A549 (cell line): ENCODE results near the gene C6. TPM values are rescaled to one million over a fixed set of nuclear protein-coding genes. Genes with fewer than 3 reads are reported as not detected.

Source experiments
- ATAC-seq, 2 experiments: fragments of 200-7000 bp in 1 of 2; fragments of >200 bp in 1 of 2; cut with Nextera tagmentation in 1 of 2; cut with Tn5 transposase in 1 of 2; 3 replicates each; pipeline versions ENCODE4 v1.8.0 to v1.9.1; 2018 to 2020; ENCODE audit warnings: mild to moderate bottlenecking in 1 of 2, moderate library complexity in 1 of 2
- CTCF ChIA-PET: fragments of 300-600 bp; sonication (Branson Sonifier 250); formaldehyde crosslinking; extraction: SDS; loops from one replicate; lab custom pipeline; 2021; ENCODE audit warnings: antibody characterized with exemption, inconsistent platforms; lab: Yijun Ruan, JAX
- POLR2A ChIA-PET: fragments of 350-600 bp; formaldehyde crosslinking; extraction: SDS; loops from one replicate; lab custom pipeline; 2021; ENCODE audit warnings: antibody characterized with exemption, inconsistent platforms; lab: Yijun Ruan, JAX
- DNase-seq, 2 experiments: peaks; one replicate each; pipeline versions ENCODE4 v3.0.0 to v3.0.0-alpha.2; 2011 to 2016; ENCODE audit warnings: low read depth in 1 of 2, low spot score in 1 of 2
- FAIRE-seq: peaks from 2 replicates; lab custom pipeline; 2011; peaks lifted over from hg19 to GRCh38; lab: Jason Lieb, UNC
- H3K27ac ChIP-seq, 2 experiments: fragments of >200 bp; sonication (Bioruptor Twin); formaldehyde crosslinking; 3 replicates each; pipeline ENCODE4 v1.5.1; 2016 to 2017
- H3K4me1 ChIP-seq: fragments of >200 bp; sonication (Bioruptor Twin); formaldehyde crosslinking; 3 replicates; pipeline ENCODE4 v1.6.1; 2016
- H3K4me2 ChIP-seq: fragments of >200 bp; sonication (Bioruptor Twin); formaldehyde crosslinking; 3 replicates; pipeline ENCODE4 v1.6.1; 2016
- H3K4me3 ChIP-seq: fragments of >200 bp; sonication (Bioruptor Twin); formaldehyde crosslinking; 3 replicates; pipeline ENCODE4 v1.5.1; 2016
- H3K9me3 ChIP-seq: fragments of >200 bp; sonication (Bioruptor Twin); formaldehyde crosslinking; 3 replicates; pipeline ENCODE4 v1.6.1; 2016
- BCL3 ChIP-seq: fragments of >200 bp; sonication (Bioruptor Twin); formaldehyde crosslinking; IDR thresholded peaks from 3 replicates; pipeline ENCODE4 v1.6.1; 2016
- CBX8 ChIP-seq: fragments of 200-600 bp; sonication (generic); IDR thresholded peaks from 2 replicates; pipeline ENCODE4 v1.6.1; 2016
- CHD2 ChIP-seq: fragments of 150-350 bp; IDR thresholded peaks from 2 replicates; pipeline ENCODE4 v1.6.1; 2014; ENCODE audit warnings: low read length; ENCODE audit not compliant: partially characterized antibody
- ESRRA ChIP-seq: fragments of 150-350 bp; IDR thresholded peaks from 2 replicates; pipeline ENCODE4 v1.6.1; 2014; ENCODE audit warnings: mild to moderate bottlenecking, low read length, borderline replicate concordance
- FOSB ChIP-seq: fragments of 250-450 bp; sonication (Bioruptor Pico); IDR thresholded peaks from 2 replicates; pipeline ENCODE4 v1.5.0; 2020; ENCODE audit warnings: mild to moderate bottlenecking, moderate library complexity
- FOXS1 ChIP-seq: fragments of 250-450 bp; sonication (Bioruptor Pico); IDR thresholded peaks from 2 replicates; pipeline ENCODE4 v1.5.0; 2020; ENCODE audit warnings: mild to moderate bottlenecking, moderate library complexity
- GATA3 ChIP-seq: IDR thresholded peaks from 2 replicates; pipeline ENCODE4 v1.6.1; 2012; ENCODE audit warnings: borderline replicate concordance
- HDAC2 ChIP-seq: fragments of 200-600 bp; sonication (generic); IDR thresholded peaks from 2 replicates; pipeline ENCODE4 v1.6.1; 2016
- HOXB13 ChIP-seq: fragments of 250-450 bp; sonication (Bioruptor Pico); IDR thresholded peaks from 2 replicates; pipeline ENCODE4 v1.5.0; 2020; ENCODE audit warnings: low read depth, mild to moderate bottlenecking, moderate library complexity
- JUNB ChIP-seq: fragments of >200 bp; sonication (Bioruptor Twin); formaldehyde crosslinking; IDR thresholded peaks from 2 replicates; pipeline ENCODE4 v1.6.1; 2016
- KDM1A ChIP-seq: fragments of 200-600 bp; sonication (generic); IDR thresholded peaks from 2 replicates; pipeline ENCODE4 v1.6.1; 2016; ENCODE audit warnings: low read depth, mild to moderate bottlenecking
- MYC ChIP-seq: IDR thresholded peaks from 2 replicates; pipeline ENCODE4 v1.6.1; 2012; ENCODE audit warnings: mild to moderate bottlenecking, inconsistent platforms, low read length, improper control_type of control experiment, borderline replicate concordance
- NPAS2 ChIP-seq: fragments of 250-450 bp; sonication (Bioruptor Pico); IDR thresholded peaks from 2 replicates; pipeline ENCODE4 v1.8.0; 2022; ENCODE audit warnings: mild to moderate bottlenecking, moderate library complexity, borderline replicate concordance
- NR3C1 ChIP-seq: fragments of >200 bp; sonication (Bioruptor Twin); formaldehyde crosslinking; IDR thresholded peaks from 3 replicates; pipeline ENCODE4 v1.6.1; 2017
- POLR2A ChIP-seq: IDR thresholded peaks from 2 replicates; pipeline ENCODE4 v1.6.1; 2012; ENCODE audit warnings: mild to moderate bottlenecking, low read length
- RAD21 ChIP-seq, 2 experiments: fragments of >200 bp in 1 of 2; sonication (Bioruptor Twin) in 1 of 2; formaldehyde crosslinking in 1 of 2; IDR thresholded peaks in 1 of 2; conservative IDR thresholded peaks in 1 of 2; 2 replicates in 1 of 2; 3 replicates in 1 of 2; pipeline ENCODE4 v1.6.1; 2012 to 2018; ENCODE audit warnings: inconsistent platforms in 1 of 2
- RCOR1 ChIP-seq: fragments of 150-350 bp; IDR thresholded peaks from 2 replicates; pipeline ENCODE4 v1.6.1; 2014; ENCODE audit warnings: antibody characterized with exemption, low read length, low read depth
- SMC3 ChIP-seq: fragments of >200 bp; sonication (Bioruptor Twin); formaldehyde crosslinking; IDR thresholded peaks from 3 replicates; pipeline ENCODE4 v1.6.1; 2018; ENCODE audit warnings: inconsistent platforms
- SREBF2 ChIP-seq: fragments of 450-650 bp; IDR thresholded peaks from 2 replicates; pipeline ENCODE4 v1.6.1; 2014; ENCODE audit warnings: mild to moderate bottlenecking, moderate library complexity
- TFCP2L1 ChIP-seq: fragments of 250-450 bp; sonication (Bioruptor Pico); IDR thresholded peaks from 2 replicates; pipeline ENCODE4 v1.5.0; 2021; ENCODE audit warnings: mild to moderate bottlenecking
- ZC3H11A ChIP-seq: fragments of 450-650 bp; IDR thresholded peaks from 2 replicates; pipeline ENCODE4 v1.6.1; 2014; ENCODE audit warnings: antibody characterized with exemption, mild to moderate bottlenecking
- ZFP36 ChIP-seq: fragments of 450-650 bp; IDR thresholded peaks from 2 replicates; pipeline ENCODE4 v1.6.1; 2014; ENCODE audit warnings: borderline replicate concordance; ENCODE audit not compliant: partially characterized antibody
- ZNF302 ChIP-seq: fragments of 250-450 bp; sonication (Bioruptor Pico); IDR thresholded peaks from 2 replicates; pipeline ENCODE4 v1.9.0; 2021; ENCODE audit warnings: inconsistent platforms, mild to moderate bottlenecking, moderate library complexity
- WGBS: methylation state at CpG from one replicate; pipeline ENCODE4 v1.1.6; 2017; ENCODE audit errors: missing lambda C conversion rate; 5-methylcytosine and 5-hydroxymethylcytosine counted together
- polyA plus RNA-seq, 4 experiments: library from polyadenylated mRNA; depleted of rRNA in 3 of 4; stranded (reverse); fragments of >200 nt; fragmentation: RNase III in 1 of 4; extraction: RNeasy Plus Mini Kit Qiagen cat#74134 plus additional on column Dnase treatment in 1 of 4; gene quantifications; 2 replicates in 3 of 4; 3 replicates in 1 of 4; pipeline ENCODE4 v1.2.3, GENCODE V29; 2011 to 2017
- TF ChIP-seq, protein P1 (sequence below): IDR thresholded peaks from 2 replicates; pipeline ENCODE4 v1.6.1; 2012
- TF ChIP-seq, protein P2 (sequence below): fragments of >200 bp; sonication (Bioruptor Twin); formaldehyde crosslinking; IDR thresholded peaks from 3 replicates; pipeline ENCODE4 v1.5.1; 2016

Gene C6
- polyA plus RNA-seq, 2 of the 4 experiments (the other 2 are of a cell fraction) = not detected

GRCh38 chr5:41195228-41195627 lies 18.1 kb downstream of the C6 start:
- ChIA-PET CTCF (no interaction called here), POLR2A (no interaction called here)
- Histone ChIP-seq H3K4me1 (no peaks in the 10 kb centered on the region), H3K4me2 (no peak overlapping the region), H3K4me3 (no peak overlapping the region), H3K27ac (no peak overlapping the region; a peak in 1 of 6 replicates), H3K9me3 (no peaks in the 10 kb centered on the region)
- WGBS = 63% methylated on average over 1 of the region's 1 CpG
- DNase-seq (no peak), ATAC-seq (no peak), FAIRE-seq (no peak)
- TF ChIP-seq, protein P1, sequence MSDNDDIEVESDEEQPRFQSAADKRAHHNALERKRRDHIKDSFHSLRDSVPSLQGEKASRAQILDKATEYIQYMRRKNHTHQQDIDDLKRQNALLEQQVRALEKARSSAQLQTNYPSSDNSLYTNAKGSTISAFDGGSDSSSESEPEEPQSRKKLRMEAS = no peak
- TF ChIP-seq NPAS2 (CRISPR knock-in tag) (no peak), FOSB (CRISPR knock-in tag) (no peak), RAD21 (conservative IDR thresholded peaks at IDR 0.05 in 1 of 2, IDR thresholded peaks at IDR 0.05 in 1 of 2) (no peak), CBX8 (no peak), MYC (no peak), POLR2A (no peak), ESRRA (no peak), SREBF2 (no peak), ZFP36 (no peak)

DNA sequence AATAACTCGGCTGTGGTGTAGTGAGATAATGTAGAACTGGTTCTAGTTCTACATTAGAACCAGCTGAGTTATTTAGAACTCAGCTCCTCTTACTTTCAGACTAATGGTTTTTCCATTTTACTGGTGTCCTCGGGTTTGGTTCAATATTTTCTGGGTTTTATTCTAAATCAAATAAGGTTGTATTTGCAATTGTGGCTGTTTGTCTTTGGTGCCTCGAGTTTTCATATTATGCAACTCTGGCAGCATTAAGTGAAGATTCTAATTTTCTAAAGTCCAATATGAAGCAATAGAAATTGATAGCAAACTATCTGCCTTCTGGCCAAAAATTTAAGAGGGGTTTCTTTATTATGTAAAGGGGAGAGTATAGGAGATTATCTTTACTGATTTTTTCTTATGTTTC lies 19.0 kb downstream of the C6 start:
- no peak overlapping the region; a peak in 1 of 6 replicates for H3K27ac ChIP-seq
- ChIA-PET POLR2A (no interaction called here), CTCF (interaction anchor here (0.5 to 0.7 kb wide), 2 partner anchors 86 to 863 kb away, joined by 3 to 4 read pairs; no protein-coding TSS in a partner anchor)
- ATAC-seq (no peak), FAIRE-seq (no peak), DNase-seq (no peak)
- 26% methylated on average over 3 of the region's 3 CpGs for whole genome bisulfite sequencing
- no peaks in the 10 kb centered on the region for H3K9me3 ChIP-seq
- H3K4me2 ChIP-seq = no peak overlapping the region
- H3K4me1 ChIP-seq = no peaks in the 10 kb centered on the region
- TF ChIP-seq ZC3H11A (no peak), ZNF302 (CRISPR knock-in tag) (no peak), NR3C1 (no peak), HOXB13 (no peak), SMC3 (no peak), HDAC2 (no peak)
- no peak overlapping the region for H3K4me3 ChIP-seq

- DNase-seq (peak in 1 of 2 experiments; percentile 21), ATAC-seq (no peak), FAIRE-seq (no peak)
- POLR2A ChIA-PET = no interaction called here
- CTCF ChIA-PET = interaction anchor here (0.7 kb wide), 1 partner anchor 864 kb away, joined by 3 read pairs; no protein-coding TSS in a partner anchor
- Histone ChIP-seq H3K27ac (no peak overlapping the region; a peak in 1 of 6 replicates), H3K4me1 (no peaks in the 10 kb centered on the region), H3K9me3 (no peaks in the 10 kb centered on the region), H3K4me3 (no peak overlapping the region), H3K4me2 (no peak overlapping the region)
- TF ChIP-seq RAD21 (conservative IDR thresholded peaks at IDR 0.05 in 1 of 2, IDR thresholded peaks at IDR 0.05 in 1 of 2) = no peak
- TF ChIP-seq JUNB = no peak
- no peak for TF ChIP-seq TFCP2L1 (CRISPR knock-in tag)
- TF ChIP-seq, protein P2, sequence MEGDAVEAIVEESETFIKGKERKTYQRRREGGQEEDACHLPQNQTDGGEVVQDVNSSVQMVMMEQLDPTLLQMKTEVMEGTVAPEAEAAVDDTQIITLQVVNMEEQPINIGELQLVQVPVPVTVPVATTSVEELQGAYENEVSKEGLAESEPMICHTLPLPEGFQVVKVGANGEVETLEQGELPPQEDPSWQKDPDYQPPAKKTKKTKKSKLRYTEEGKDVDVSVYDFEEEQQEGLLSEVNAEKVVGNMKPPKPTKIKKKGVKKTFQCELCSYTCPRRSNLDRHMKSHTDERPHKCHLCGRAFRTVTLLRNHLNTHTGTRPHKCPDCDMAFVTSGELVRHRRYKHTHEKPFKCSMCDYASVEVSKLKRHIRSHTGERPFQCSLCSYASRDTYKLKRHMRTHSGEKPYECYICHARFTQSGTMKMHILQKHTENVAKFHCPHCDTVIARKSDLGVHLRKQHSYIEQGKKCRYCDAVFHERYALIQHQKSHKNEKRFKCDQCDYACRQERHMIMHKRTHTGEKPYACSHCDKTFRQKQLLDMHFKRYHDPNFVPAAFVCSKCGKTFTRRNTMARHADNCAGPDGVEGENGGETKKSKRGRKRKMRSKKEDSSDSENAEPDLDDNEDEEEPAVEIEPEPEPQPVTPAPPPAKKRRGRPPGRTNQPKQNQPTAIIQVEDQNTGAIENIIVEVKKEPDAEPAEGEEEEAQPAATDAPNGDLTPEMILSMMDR = no peak
- 9% methylated on average over 5 of the region's 5 CpGs for WGBS
Observed at GRCh38 chr5:41193456-41194205, 19.7 kb downstream of the C6 start.

DNA sequence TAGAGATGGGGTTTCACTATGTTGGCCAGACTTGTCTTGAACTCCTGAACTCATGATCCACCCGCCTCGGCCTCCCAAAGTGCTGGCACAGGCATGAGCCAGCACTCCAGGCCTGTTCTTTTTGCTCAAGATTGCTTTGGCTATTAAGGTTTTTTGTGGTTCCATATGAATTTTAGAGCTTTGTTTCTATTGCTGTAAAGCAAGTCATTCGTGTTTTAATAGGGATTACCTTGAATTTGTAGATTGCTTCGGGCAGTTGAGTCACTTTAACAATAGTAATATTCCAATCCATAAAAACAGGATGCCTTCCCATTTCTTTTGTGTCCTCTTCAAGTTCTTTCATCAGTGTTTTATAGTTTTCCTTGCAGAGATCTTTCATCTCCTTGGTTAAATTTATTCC lies 22.1 kb downstream of the C6 start:
- 46% methylated on average over 4 of the region's 4 CpGs for WGBS
- Histone ChIP-seq H3K4me2 (no peak overlapping the region), H3K4me1 (no peaks in the 10 kb centered on the region), H3K9me3 (no peaks in the 10 kb centered on the region), H3K4me3 (no peak overlapping the region), H3K27ac (no peak overlapping the region)
- TF ChIP-seq FOXS1 = no peak
- no peak for TF ChIP-seq KDM1A
- no peak for TF ChIP-seq CHD2
- no peak for TF ChIP-seq BCL3
- no peak for TF ChIP-seq GATA3
- no peak for TF ChIP-seq JUNB
- TF ChIP-seq RCOR1 = no peak
- TF ChIP-seq ZFP36 = no peak
- POLR2A ChIA-PET = no interaction called here
- no peak for DNase-seq
- no peak for ATAC-seq
- CTCF ChIA-PET = no interaction called here
- FAIRE-seq = no peak
